ENCODE data around the gene CCDC102B.
A peak's percentile ranks its signal among the peaks of the same experiment; 100 is the strongest.
"Not testable (repeated sequence)": the region's sequence is repeated elsewhere in the genome, so short reads cannot be mapped to it uniquely, and the experiment has no call there.

The CCDC102B gene

GRCh38 chr18:68842951-68843350 lies 45.1 kb downstream of the CCDC102B start:
- H3K27ac Mint-ChIP-seq, result no peak overlapping the region
- no peaks in the 10 kb centered on the region for H3K4me1 Mint-ChIP-seq
- H3K4me3 Mint-ChIP-seq, result no peak overlapping the region
- H3K9me3 Mint-ChIP-seq, result no peaks in the 10 kb centered on the region
- ATAC-seq (replicated peaks) (no peak), DNase-seq (no peak)
- H3K36me3 Mint-ChIP-seq, result no peaks in the 10 kb centered on the region
- no peaks in the 10 kb centered on the region for H3K27me3 Mint-ChIP-seq

- Mint-ChIP-seq H3K27me3 (no peaks in the 10 kb centered on the region), H3K9me3 (no peaks in the 10 kb centered on the region), H3K36me3 (no peaks in the 10 kb centered on the region), H3K27ac (no peak overlapping the region), H3K4me1 (no peaks in the 10 kb centered on the region), H3K4me3 (no peak overlapping the region)
- no peak for DNase-seq
- no peak for ATAC-seq (replicated peaks)
These were observed 45.7 kb downstream of the CCDC102B start for GRCh38 chr18:68843473-68844089.

- Mint-ChIP-seq H3K36me3 (no peaks in the 10 kb centered on the region), H3K4me1 (no peaks in the 10 kb centered on the region), H3K27ac (no peak overlapping the region), H3K9me3 (no peaks in the 10 kb centered on the region), H3K4me3 (no peak overlapping the region), H3K27me3 (no peaks in the 10 kb centered on the region)
- DNase-seq (no peak), ATAC-seq (replicated peaks) (no peak)
These were observed 49.4 kb downstream of the CCDC102B start for GRCh38 chr18:68847219-68847837.

- no peak overlapping the region for H3K4me3 Mint-ChIP-seq
- no peak overlapping the region for H3K27ac Mint-ChIP-seq
- no peaks in the 10 kb centered on the region for H3K9me3 Mint-ChIP-seq
- no peaks in the 10 kb centered on the region for H3K27me3 Mint-ChIP-seq
- no peaks in the 10 kb centered on the region for H3K4me1 Mint-ChIP-seq
- no peak for ATAC-seq (replicated peaks)
- DNase-seq, result no peak
- no peaks in the 10 kb centered on the region for H3K36me3 Mint-ChIP-seq
These were observed 50.4 kb downstream of the CCDC102B start for GRCh38 chr18:68848242-68848641.

- H3K4me1 Mint-ChIP-seq, result no peaks in the 10 kb centered on the region
- H3K4me3 Mint-ChIP-seq, result no peak overlapping the region
- no peaks in the 10 kb centered on the region for H3K9me3 Mint-ChIP-seq
- no peaks in the 10 kb centered on the region for H3K36me3 Mint-ChIP-seq
- H3K27ac Mint-ChIP-seq, result no peak overlapping the region
- H3K27me3 Mint-ChIP-seq, result no peaks in the 10 kb centered on the region
- ATAC-seq (replicated peaks), result no peak
- no peak for DNase-seq
These were observed 57.0 kb downstream of the CCDC102B start for GRCh38 chr18:68854786-68855391.

- Mint-ChIP-seq H3K27me3 (no peaks in the 10 kb centered on the region), H3K4me3 (no peak overlapping the region), H3K36me3 (no peaks in the 10 kb centered on the region), H3K9me3 (no peaks in the 10 kb centered on the region), H3K4me1 (no peaks in the 10 kb centered on the region), H3K27ac (no peak overlapping the region)
- ATAC-seq (replicated peaks), result no peak
- no peak for DNase-seq
These were observed 57.6 kb downstream of the CCDC102B start for GRCh38 chr18:68855491-68855890.

GRCh38 chr18:68861365-68861764 lies 63.5 kb downstream of the CCDC102B start:
- ATAC-seq (replicated peaks), result no peak
- H3K4me1 Mint-ChIP-seq, result no peaks in the 10 kb centered on the region
- H3K36me3 Mint-ChIP-seq, result no peaks in the 10 kb centered on the region
- H3K4me3 Mint-ChIP-seq, result no peak overlapping the region
- no peaks in the 10 kb centered on the region for H3K9me3 Mint-ChIP-seq
- no peak for DNase-seq
- H3K27me3 Mint-ChIP-seq, result no peaks in the 10 kb centered on the region
- no peak overlapping the region for H3K27ac Mint-ChIP-seq

- no peaks in the 10 kb centered on the region for H3K9me3 Mint-ChIP-seq
- no peaks in the 10 kb centered on the region for H3K4me1 Mint-ChIP-seq
- ATAC-seq (replicated peaks), result no peak
- H3K4me3 Mint-ChIP-seq, result no peak overlapping the region
- DNase-seq, result no peak
- H3K27ac Mint-ChIP-seq, result peak overlapping the region; percentile 16
- no peaks in the 10 kb centered on the region for H3K27me3 Mint-ChIP-seq
- H3K36me3 Mint-ChIP-seq, result no peaks in the 10 kb centered on the region
These were observed 67.1 kb downstream of the CCDC102B start for GRCh38 chr18:68865021-68865420.

GRCh38 chr18:68865503-68865902 lies 67.6 kb downstream of the CCDC102B start:
- H3K36me3 Mint-ChIP-seq, result no peaks in the 10 kb centered on the region
- no peak for ATAC-seq (replicated peaks)
- H3K27ac Mint-ChIP-seq, result no peak overlapping the region
- H3K4me3 Mint-ChIP-seq, result no peak overlapping the region
- no peak for DNase-seq
- H3K9me3 Mint-ChIP-seq, result no peaks in the 10 kb centered on the region
- H3K4me1 Mint-ChIP-seq, result no peaks in the 10 kb centered on the region
- H3K27me3 Mint-ChIP-seq, result no peaks in the 10 kb centered on the region

- DNase-seq (no peak), ATAC-seq (replicated peaks) (no peak)
- H3K4me1 Mint-ChIP-seq, result no peaks in the 10 kb centered on the region
- H3K27ac Mint-ChIP-seq, result no peak overlapping the region
- H3K27me3 Mint-ChIP-seq, result no peaks in the 10 kb centered on the region
- no peak overlapping the region for H3K4me3 Mint-ChIP-seq
- no peaks in the 10 kb centered on the region for H3K9me3 Mint-ChIP-seq
- no peaks in the 10 kb centered on the region for H3K36me3 Mint-ChIP-seq
These were observed 75.1 kb downstream of the CCDC102B start for GRCh38 chr18:68873003-68873402.

GRCh38 chr18:68874361-68874760 lies 76.5 kb downstream of the CCDC102B start:
- no peak for ATAC-seq (replicated peaks)
- H3K27ac Mint-ChIP-seq, result no peak overlapping the region
- no peaks in the 10 kb centered on the region for H3K36me3 Mint-ChIP-seq
- DNase-seq, result no peak
- no peaks in the 10 kb centered on the region for H3K9me3 Mint-ChIP-seq
- H3K4me3 Mint-ChIP-seq, result no peak overlapping the region
- no peaks in the 10 kb centered on the region for H3K4me1 Mint-ChIP-seq
- no peaks in the 10 kb centered on the region for H3K27me3 Mint-ChIP-seq

- H3K27ac Mint-ChIP-seq; H3K4me3 Mint-ChIP-seq; H3K9me3 Mint-ChIP-seq; DNase-seq; H3K4me1 Mint-ChIP-seq; ATAC-seq (replicated peaks); H3K27me3 Mint-ChIP-seq; H3K36me3 Mint-ChIP-seq: not testable (repeated sequence)
These were observed 82.1 kb downstream of the CCDC102B start for GRCh38 chr18:68879947-68880346.

- Mint-ChIP-seq H3K36me3 (no peaks in the 10 kb centered on the region), H3K4me1 (no peaks in the 10 kb centered on the region), H3K4me3 (no peak overlapping the region), H3K27me3 (no peaks in the 10 kb centered on the region), H3K27ac (no peak overlapping the region), H3K9me3 (no peaks in the 10 kb centered on the region)
- no peak for ATAC-seq (replicated peaks)
- DNase-seq, result no peak
These were observed 89.5 kb downstream of the CCDC102B start for GRCh38 chr18:68887410-68887809.

GRCh38 chr18:68893354-68893753 lies 95.5 kb downstream of the CCDC102B start:
- no peak overlapping the region for H3K4me3 Mint-ChIP-seq
- H3K27me3 Mint-ChIP-seq, result no peaks in the 10 kb centered on the region
- no peaks in the 10 kb centered on the region for H3K36me3 Mint-ChIP-seq
- no peak for DNase-seq
- no peak for ATAC-seq (replicated peaks)
- no peaks in the 10 kb centered on the region for H3K9me3 Mint-ChIP-seq
- H3K27ac Mint-ChIP-seq, result no peak overlapping the region
- H3K4me1 Mint-ChIP-seq, result no peaks in the 10 kb centered on the region

GRCh38 chr18:68897286-68897685 lies 99.4 kb downstream of the CCDC102B start:
- ATAC-seq (replicated peaks), result no peak
- Mint-ChIP-seq H3K27me3 (no peaks in the 10 kb centered on the region), H3K36me3 (no peaks in the 10 kb centered on the region), H3K4me3 (no peak overlapping the region), H3K4me1 (no peaks in the 10 kb centered on the region), H3K9me3 (no peaks in the 10 kb centered on the region), H3K27ac (no peak overlapping the region)
- DNase-seq, result no peak
